A673 (cell line): Measurements from ENCODE around the gene GRIN2C.

Experiments used
- CTCF ChIP-seq: fragments of 300-800, 200-600 bp; sonication (generic); conservative IDR thresholded peaks from 2 replicates; pipeline ENCODE4 v1.5.1; 2017; ENCODE audit warnings: low read depth, mild to moderate bottlenecking, antibody characterized with exemption, low read length, moderate library complexity, mixed read lengths
- EZH2 ChIP-seq: fragments of 200-600 bp; sonication (generic); IDR thresholded peaks from 2 replicates; pipeline ENCODE4 v1.6.1; 2017; ENCODE audit warnings: borderline replicate concordance, low read depth, mild to moderate bottlenecking, mixed read lengths, antibody characterized with exemption, low read length; ENCODE audit not compliant: poor library complexity, severe bottlenecking

- no peak for TF ChIP-seq CTCF
- no peak for TF ChIP-seq EZH2
Observed at GRCh38 chr17:74853048-74853397, 6.7 kb downstream of the GRIN2C start.
